Calu3 (cell line): ENCODE data around the gene ANAPC1. TPM values are rescaled to one million over a fixed set of nuclear protein-coding genes. Genes with fewer than 3 reads are reported as not detected.
"Not testable (repeated sequence)": the region's sequence is repeated elsewhere in the genome, so short reads cannot be mapped to it uniquely, and the experiment has no call there.

Experiments used
- BruUV-seq: library from RNA; stranded (reverse); fragments of 400-500 nt; replicated peaks from 2 replicates; lab custom pipeline; 2021; lab: Mats Ljungman, UMichigan
- CTCF ChIA-PET: fragments of 300-600 bp; sonication (Branson Sonifier 250); formaldehyde crosslinking; loops from one replicate; lab custom pipeline; 2022; ENCODE audit warnings: antibody characterized with exemption; lab: Charles Lee
- DNase-seq: peaks from one replicate; pipeline ENCODE4 v3.0.0; 2022
- H3K27ac Mint-ChIP-seq: one replicate; pipeline ENCODE4 v1.8.0; 2022; ENCODE audit warnings: mixed read lengths; ENCODE audit not compliant: unreplicated experiment
- H3K27me3 Mint-ChIP-seq: one replicate; pipeline ENCODE4 v1.8.0; 2022; ENCODE audit warnings: mixed read lengths; ENCODE audit not compliant: unreplicated experiment
- H3K36me3 Mint-ChIP-seq: one replicate; pipeline ENCODE4 v1.8.0; 2022; ENCODE audit warnings: mild to moderate bottlenecking, moderate library complexity, mixed read lengths; ENCODE audit not compliant: insufficient read depth, unreplicated experiment
- H3K4me1 Mint-ChIP-seq: one replicate; pipeline ENCODE4 v1.8.0; 2022; ENCODE audit warnings: mild to moderate bottlenecking, low read depth, mixed read lengths; ENCODE audit not compliant: unreplicated experiment
- H3K4me3 Mint-ChIP-seq: one replicate; pipeline ENCODE4 v1.8.0; 2022; ENCODE audit warnings: mild to moderate bottlenecking, low read depth, moderate library complexity, mixed read lengths; ENCODE audit not compliant: unreplicated experiment
- H3K9me3 Mint-ChIP-seq: one replicate; pipeline ENCODE4 v1.8.0; 2022; ENCODE audit warnings: low read depth, mixed read lengths; ENCODE audit not compliant: unreplicated experiment
- CTCF ChIP-seq: fragments of 200-600 bp; IDR thresholded peaks from one replicate; pipeline ENCODE4 v1.8.0; 2022; ENCODE audit warnings: antibody characterized with exemption; ENCODE audit not compliant: unreplicated experiment
- intact Hi-C: fragments of 100-400 bp; cut with micrococcal nuclease; formaldehyde crosslinking; loops from one replicate; pipeline ENCODE4 v1.10.0; 2022; ENCODE audit not compliant: unreplicated experiment
- total RNA-seq: library from RNA; stranded (reverse); gene quantifications from 2 replicates; pipeline ENCODE4 v1.2.3, GENCODE V29; 2022

The ANAPC1 gene
- total RNA-seq, 1 experiment from 2014 or later, result 64.5 TPM

DNA sequence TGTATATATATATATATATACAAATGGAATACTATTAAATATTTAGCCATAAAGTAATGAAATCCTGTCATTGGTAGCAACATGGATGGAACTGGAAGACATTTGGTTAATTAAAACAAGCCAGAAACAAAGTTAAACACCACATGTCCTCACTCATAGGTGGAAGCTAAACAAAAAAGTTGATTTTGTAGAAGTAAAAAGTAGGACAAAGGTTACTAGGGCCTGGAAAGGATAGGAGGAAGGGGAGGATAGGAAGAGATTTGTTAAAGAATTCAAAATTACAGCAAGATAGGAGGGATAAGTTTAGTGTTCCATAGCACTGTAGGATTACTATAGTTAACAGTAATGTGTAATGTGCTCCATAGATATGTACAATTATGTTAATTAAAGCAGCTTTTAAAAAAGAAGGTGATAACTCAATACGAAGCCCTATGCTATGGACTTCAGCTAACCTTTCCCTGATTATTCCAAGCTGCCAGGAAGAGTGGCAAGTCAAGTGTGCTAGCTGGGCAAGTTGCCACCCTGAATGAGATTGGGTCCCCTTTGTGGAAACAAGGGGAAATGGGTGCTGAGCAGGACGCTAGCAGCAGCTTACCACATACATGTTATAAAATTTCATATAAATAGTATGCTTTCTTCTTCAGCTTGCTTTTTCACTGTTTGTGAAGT lies 26.8 kb upstream of the ANAPC1 start:
- Mint-ChIP-seq H3K9me3 (no peaks in the 10 kb centered on the region), H3K4me1 (peaks cover 12% of the 10 kb centered on the region), H3K4me3 (no peak overlapping the region), H3K27me3 (no peaks in the 10 kb centered on the region), H3K36me3 (no peaks in the 10 kb centered on the region), H3K27ac (no peak overlapping the region)
- intact Hi-C loops, result no loop called here
- no TSS peak for BruUV-seq
- DNase-seq, result no peak
- no peak for TF ChIP-seq CTCF
- CTCF ChIA-PET, result interaction anchor here (0.5 to 0.7 kb wide), 3 partner anchors 75 to 1076 kb away, joined by 3 to 5 read pairs (median 3); no protein-coding TSS in a partner anchor

DNA sequence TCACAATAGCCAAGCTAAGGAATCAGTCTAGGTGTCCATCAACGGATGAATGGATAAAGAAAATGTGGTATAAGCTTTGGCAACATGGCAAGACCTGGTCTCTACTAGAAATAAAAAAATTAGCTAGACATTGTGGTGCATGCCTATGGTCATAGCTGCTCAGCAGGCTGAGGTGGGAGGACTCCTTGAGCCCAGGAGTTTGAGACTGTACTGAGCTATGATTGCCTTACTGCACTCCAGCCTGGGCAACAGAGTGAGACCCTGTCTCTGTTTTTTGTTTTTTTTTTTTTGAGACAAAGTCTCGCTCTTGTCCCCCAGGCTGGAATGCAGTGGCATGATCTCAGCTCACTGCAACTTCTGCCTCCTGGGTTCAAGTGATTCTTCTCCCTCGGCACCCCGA lies 26.0 kb upstream of the ANAPC1 start:
- intact Hi-C loops, result loop anchor here (5.0 kb wide), 1 partner anchor 37 kb away; no protein-coding TSS in a partner anchor
- not testable (repeated sequence) for H3K36me3 Mint-ChIP-seq, H3K27ac Mint-ChIP-seq, H3K9me3 Mint-ChIP-seq, H3K4me3 Mint-ChIP-seq, DNase-seq, BruUV-seq, H3K27me3 Mint-ChIP-seq
- CTCF ChIA-PET, result interaction anchor here (0.6 to 1.4 kb wide), 2 partner anchors 22 to 1076 kb away, joined by 3 to 4 read pairs; no protein-coding TSS in a partner anchor
- peaks cover 12% of the 10 kb centered on the region for H3K4me1 Mint-ChIP-seq

DNA sequence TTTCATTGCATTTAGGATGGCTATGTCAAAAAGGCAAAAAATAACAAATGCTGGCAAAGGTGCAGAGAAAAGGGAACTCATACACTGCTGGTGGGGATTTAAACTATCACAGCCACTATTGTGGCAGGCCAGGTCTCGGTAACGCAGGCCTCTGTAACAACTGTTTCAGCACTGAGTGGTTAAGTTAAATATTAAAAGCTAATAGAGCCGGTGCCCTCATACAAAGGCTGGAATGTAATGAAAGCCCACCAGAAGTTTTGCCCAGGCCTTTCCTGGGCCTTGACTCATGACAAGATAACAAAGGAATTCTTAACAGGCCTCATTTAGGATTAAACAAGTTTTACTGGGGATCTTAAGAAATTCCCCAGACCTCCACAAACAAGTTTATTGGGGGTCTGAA lies 25.1 kb upstream of the ANAPC1 start:
- H3K9me3 Mint-ChIP-seq, result no peaks in the 10 kb centered on the region
- intact Hi-C loops, result loop anchor here (5.0 kb wide), 1 partner anchor 38 kb away; no protein-coding TSS in a partner anchor
- no peak overlapping the region for H3K27ac Mint-ChIP-seq
- no TSS peak for BruUV-seq
- CTCF ChIA-PET, result interaction anchor here (1.4 kb wide), 1 partner anchor 21 kb away, joined by 4 read pairs; no protein-coding TSS in a partner anchor
- TF ChIP-seq CTCF, result no peak
- no peak overlapping the region for H3K4me3 Mint-ChIP-seq
- H3K4me1 Mint-ChIP-seq, result peaks cover 12% of the 10 kb centered on the region
- DNase-seq, result no peak
- no peaks in the 10 kb centered on the region for H3K27me3 Mint-ChIP-seq
- H3K36me3 Mint-ChIP-seq, result no peaks in the 10 kb centered on the region

GRCh38 chr2:111908578-111908977 lies 24.6 kb upstream of the ANAPC1 start:
- no peak for TF ChIP-seq CTCF
- CTCF ChIA-PET, result interaction anchor here (0.6 to 1.4 kb wide), 2 partner anchors 17 to 21 kb away, joined by 3 to 4 read pairs; no protein-coding TSS in a partner anchor
- H3K36me3 Mint-ChIP-seq, result no peaks in the 10 kb centered on the region
- no peaks in the 10 kb centered on the region for H3K9me3 Mint-ChIP-seq
- no TSS peak for BruUV-seq
- intact Hi-C loops, result loop anchor here (5.0 kb wide), 1 partner anchor 39 kb away; no protein-coding TSS in a partner anchor
- no peaks in the 10 kb centered on the region for H3K27me3 Mint-ChIP-seq
- no peak for DNase-seq
- no peak overlapping the region for H3K27ac Mint-ChIP-seq
- peaks cover 12% of the 10 kb centered on the region for H3K4me1 Mint-ChIP-seq
- H3K4me3 Mint-ChIP-seq, result no peak overlapping the region
